ENCODE results near the gene NDUFB4.
A peak's percentile ranks its signal among the peaks of the same experiment; 100 is the strongest.
"Not testable (repeated sequence)": the region's sequence is repeated elsewhere in the genome, so short reads cannot be mapped to it uniquely, and the experiment has no call there.

The NDUFB4 gene

GRCh38 chr3:120615847-120616609, 19.9 kb downstream of the NDUFB4 start:
- no peak overlapping the region for H3K27ac ChIP-seq
- no peak for TF ChIP-seq CTCF (conservative IDR thresholded peaks at IDR 0.05; ENCODE audit: low read depth)
- ChIA-PET CTCF (no interaction called here), POLR2A (ENCODE audit: low non-redundant PET) (no interaction called here)
- no peak for DNase-seq (ENCODE audit: low spot score)

DNA sequence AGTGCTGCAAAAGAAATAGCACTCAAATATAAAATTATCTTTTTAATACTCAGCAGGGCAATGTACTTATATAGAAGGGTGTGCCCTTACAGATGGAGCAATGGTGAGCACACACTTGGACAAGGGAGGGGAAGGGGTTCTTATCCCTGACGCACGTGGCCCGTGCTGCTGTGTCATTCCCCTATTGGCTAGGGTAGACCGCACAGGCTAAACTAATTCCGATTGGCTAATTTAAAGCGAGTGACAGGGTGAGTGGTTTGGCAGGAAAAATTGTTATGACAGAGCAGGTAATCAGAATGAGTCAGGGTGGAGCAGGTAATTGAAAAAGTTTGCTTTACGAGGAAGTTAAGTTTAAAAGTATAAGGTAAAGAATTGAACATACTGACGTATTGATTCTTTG, 20.6 kb downstream of the NDUFB4 start:
- H3K27ac ChIP-seq; DNase-seq (ENCODE audit: low spot score); POLR2A ChIA-PET (ENCODE audit: low non-redundant PET); CTCF ChIA-PET: not testable (repeated sequence)

GRCh38 chr3:120622457-120622856, 26.3 kb downstream of the NDUFB4 start:
- no peak for TF ChIP-seq CTCF (conservative IDR thresholded peaks at IDR 0.05; ENCODE audit: low read depth)
- DNase-seq (ENCODE audit: low spot score), result no peak
- POLR2A ChIA-PET (ENCODE audit: low non-redundant PET), result no interaction called here
- CTCF ChIA-PET, result no interaction called here
- H3K27ac ChIP-seq, result no peak overlapping the region

- CTCF ChIA-PET, result no interaction called here
- peak; percentile 72 for DNase-seq (ENCODE audit: low spot score)
- TF ChIP-seq CTCF (conservative IDR thresholded peaks at IDR 0.05; ENCODE audit: low read depth), result no peak
- H3K27ac ChIP-seq, result no peak overlapping the region
- POLR2A ChIA-PET (ENCODE audit: low non-redundant PET), result no interaction called here
Measured at GRCh38 chr3:120622870-120623726, 27.0 kb downstream of the NDUFB4 start.

- POLR2A ChIA-PET (ENCODE audit: low non-redundant PET), result no interaction called here
- TF ChIP-seq CTCF (conservative IDR thresholded peaks at IDR 0.05; ENCODE audit: low read depth), result no peak
- CTCF ChIA-PET, result interaction anchor here (0.6 kb wide), 1 partner anchor 126 kb away, joined by 5 read pairs; no protein-coding TSS in a partner anchor
- DNase-seq (ENCODE audit: low spot score), result no peak
- H3K27ac ChIP-seq, result no peak overlapping the region
Measured at GRCh38 chr3:120623727-120624093, 27.6 kb downstream of the NDUFB4 start.

- no peak for DNase-seq (ENCODE audit: low spot score)
- ChIA-PET CTCF (no interaction called here), POLR2A (ENCODE audit: low non-redundant PET) (no interaction called here)
- no peak overlapping the region for H3K27ac ChIP-seq
- TF ChIP-seq CTCF (conservative IDR thresholded peaks at IDR 0.05; ENCODE audit: low read depth), result no peak
Measured at GRCh38 chr3:120625159-120625586, 29.0 kb downstream of the NDUFB4 start.

- TF ChIP-seq CTCF (conservative IDR thresholded peaks at IDR 0.05; ENCODE audit: low read depth), result no peak
- ChIA-PET POLR2A (ENCODE audit: low non-redundant PET) (interaction anchor here (1.0 kb wide), 1 partner anchor 39 kb away, joined by 3 read pairs; the partner anchor contains the start of gene NDUFB4), CTCF (no interaction called here)
- peak; percentile 7 for DNase-seq (ENCODE audit: low spot score)
- no peak overlapping the region for H3K27ac ChIP-seq
Measured at GRCh38 chr3:120634539-120634938, 38.4 kb downstream of the NDUFB4 start.

All from RWPE1 (cell line).